Gastrocnemius medialis (tissue), 4 donors: ENCODE data around the gene SORCS1. TPM values are rescaled to one million over a fixed set of nuclear protein-coding genes. Genes with fewer than 3 reads are reported as not detected.

ENCODE experiments used
- ATAC-seq, 2 donors: fragments of 150-250 bp; one replicate each; pipeline ENCODE4 v1.9.1; 2016
- DNase-seq, 2 donors: peaks; one replicate each; pipeline ENCODE4 v3.0.0-alpha.2; 2019
- H3K27ac ChIP-seq, 4 donors: fragments of 200-600 bp; sonication (generic); 1 replicate in 1 of 4; 2 replicates in 3 of 4; pipeline ENCODE4 v1.5.1; 2016 to 2018; ENCODE audit warnings: mild to moderate bottlenecking in 2 of 4, moderate library complexity in 1 of 4
- H3K27me3 ChIP-seq, 3 donors: fragments of 200-600 bp; sonication (generic) in 2 of 3; 1 replicate in 1 of 3; 2 replicates in 2 of 3; pipeline versions ENCODE4 v1.5.1 to v1.6.0; 2016 to 2019; ENCODE audit warnings: mild to moderate bottlenecking in 1 of 3, moderate library complexity in 1 of 3
- H3K36me3 ChIP-seq, 2 donors: fragments of 200-600 bp; sonication (generic) in 1 of 2; one replicate each; pipeline ENCODE4 v1.5.1; 2017 to 2018
- H3K4me1 ChIP-seq, 2 donors: fragments of 200-600 bp; sonication (generic) in 1 of 2; one replicate each; pipeline ENCODE4 v1.5.1; 2016 to 2017; ENCODE audit warnings: mild to moderate bottlenecking in 2 of 2
- H3K4me3 ChIP-seq, 4 donors: fragments of 200-600 bp; sonication (generic) in 3 of 4; 1 replicate in 1 of 4; 2 replicates in 3 of 4; pipeline ENCODE4 v1.5.1; 2016 to 2019; ENCODE audit warnings: mild to moderate bottlenecking in 2 of 4
- H3K9me3 ChIP-seq, 3 donors: fragments of 200-600 bp; sonication (generic) in 2 of 3; 1 replicate in 1 of 3; 2 replicates in 2 of 3; pipeline ENCODE4 v1.5.1; 2016 to 2019
- CTCF ChIP-seq, 5 experiments: fragments of 450-650 bp in 3 of 5; fragments of 200-600 bp in 2 of 5; sonication (generic) in 2 of 5; IDR thresholded peaks in 4 of 5; conservative IDR thresholded peaks in 1 of 5; 1 replicate in 4 of 5; 2 replicates in 1 of 5; pipeline ENCODE4 v1.5.1; 2016 to 2019; ENCODE audit warnings: antibody characterized with exemption in 5 of 5, mild to moderate bottlenecking in 3 of 5, moderate library complexity in 3 of 5
- POLR2A ChIP-seq, 2 donors: fragments of 450-650 bp; IDR thresholded peaks; one replicate each; pipeline ENCODE4 v1.6.1; 2017; ENCODE audit warnings: antibody characterized with exemption in 2 of 2, mild to moderate bottlenecking in 2 of 2, moderate library complexity in 2 of 2
- in situ Hi-C, 4 donors: fragments of 200-750 bp; cut with MboI; loops; one replicate each; pipeline versions ENCODE4 v1.15.0 to v1.8.0; 2017; ENCODE audit warnings: low sequenced_read_pairs in 4 of 4
- intact Hi-C: fragments of 100-400 bp; cut with DNase I; formaldehyde crosslinking; loops from one replicate; pipeline ENCODE4 v1.15.1; 2023; ENCODE audit warnings: low total_unique reads
- total RNA-seq, 4 donors: library from RNA; depleted of rRNA; stranded (reverse); fragments of >200 nt; gene quantifications; one replicate each; pipeline versions ENCODE4 v1.1.0 to v1.2.3, GENCODE V29; 2016

The SORCS1 gene
- total RNA-seq, 4 donors from 2014 or later: 0.02 to 0.36 (median 0.24) TPM; not detected in 1

- ATAC-seq (no peak), DNase-seq (no peak)
- H3K36me3 ChIP-seq: no peaks in the 10 kb centered on the region
- intact Hi-C loops (loop anchor here (10.0 kb wide), 1 partner anchor 267 kb away; no protein-coding TSS in a partner anchor), in situ Hi-C loops (no loop called here)
- TF ChIP-seq POLR2A (IDR thresholded peaks at IDR 0.05) (no peak), CTCF (IDR thresholded peaks at IDR 0.05 in 4 of 5, conservative IDR thresholded peaks at IDR 0.05 in 1 of 5) (no peak)
- no peaks in the 10 kb centered on the region for H3K4me1 ChIP-seq
- no peak overlapping the region for H3K27ac ChIP-seq
- no peaks in the 10 kb centered on the region for H3K9me3 ChIP-seq
- no peak overlapping the region for H3K4me3 ChIP-seq
- H3K27me3 ChIP-seq: no peaks in the 10 kb centered on the region
These were observed 82.9 kb downstream of the SORCS1 start for GRCh38 chr10:107081644-107082043.

- no peak for ATAC-seq
- in situ Hi-C loops (no loop called here), intact Hi-C loops (no loop called here)
- Histone ChIP-seq H3K36me3 (no peaks in the 10 kb centered on the region), H3K9me3 (no peaks in the 10 kb centered on the region), H3K4me3 (no peak overlapping the region), H3K27me3 (no peaks in the 10 kb centered on the region), H3K27ac (no peak overlapping the region), H3K4me1 (no peaks in the 10 kb centered on the region)
- TF ChIP-seq POLR2A (IDR thresholded peaks at IDR 0.05) (no peak), CTCF (IDR thresholded peaks at IDR 0.05 in 4 of 5, conservative IDR thresholded peaks at IDR 0.05 in 1 of 5) (no peak)
- DNase-seq: no peak
These were observed 89.4 kb downstream of the SORCS1 start for GRCh38 chr10:107075117-107075516.

DNA sequence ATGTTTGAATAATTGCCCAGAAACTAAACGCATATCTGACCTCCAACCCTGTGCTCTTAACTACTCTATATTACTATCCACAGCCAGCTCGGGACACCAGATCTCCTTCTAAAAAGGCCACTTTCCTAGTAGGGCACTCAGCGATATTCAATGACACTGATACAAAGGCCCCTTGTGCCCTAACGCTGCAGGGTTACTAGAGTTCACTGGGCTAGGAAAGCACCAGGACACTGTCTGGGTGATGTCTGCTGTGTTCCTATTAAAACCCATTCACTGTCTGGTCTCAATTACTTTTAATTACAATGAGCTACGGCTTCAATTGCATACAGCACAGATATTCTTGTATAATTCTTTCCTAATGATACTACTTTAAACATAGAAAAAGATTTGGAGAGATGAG lies 91.7 kb downstream of the SORCS1 start:
- no peaks in the 10 kb centered on the region for H3K36me3 ChIP-seq
- in situ Hi-C loops (loop anchor here in 1 of 4 donors (25.0 kb wide), 1 partner anchor 110 kb away; no protein-coding TSS in a partner anchor), intact Hi-C loops (no loop called here)
- H3K4me3 ChIP-seq: no peak overlapping the region
- no peak for DNase-seq
- TF ChIP-seq CTCF (IDR thresholded peaks at IDR 0.05 in 4 of 5, conservative IDR thresholded peaks at IDR 0.05 in 1 of 5): no peak
- TF ChIP-seq POLR2A (IDR thresholded peaks at IDR 0.05): no peak
- no peaks in the 10 kb centered on the region for H3K4me1 ChIP-seq
- no peak for ATAC-seq
- no peak overlapping the region for H3K27ac ChIP-seq
- no peaks in the 10 kb centered on the region for H3K9me3 ChIP-seq
- H3K27me3 ChIP-seq: no peaks in the 10 kb centered on the region

GRCh38 chr10:107072028-107072427 lies 92.5 kb downstream of the SORCS1 start:
- in situ Hi-C loops: loop anchor here in 1 of 4 donors (25.0 kb wide), 1 partner anchor 110 kb away; no protein-coding TSS in a partner anchor
- no peaks in the 10 kb centered on the region for H3K36me3 ChIP-seq
- H3K27me3 ChIP-seq: no peaks in the 10 kb centered on the region
- ATAC-seq (no peak), DNase-seq (no peak)
- no peak overlapping the region for H3K27ac ChIP-seq
- no peaks in the 10 kb centered on the region for H3K4me1 ChIP-seq
- TF ChIP-seq POLR2A (IDR thresholded peaks at IDR 0.05) (no peak), CTCF (IDR thresholded peaks at IDR 0.05 in 4 of 5, conservative IDR thresholded peaks at IDR 0.05 in 1 of 5) (no peak)
- intact Hi-C loops: no loop called here
- no peak overlapping the region for H3K4me3 ChIP-seq
- H3K9me3 ChIP-seq: no peaks in the 10 kb centered on the region

GRCh38 chr10:107071301-107071700 lies 93.2 kb downstream of the SORCS1 start:
- intact Hi-C loops: no loop called here
- DNase-seq: no peak
- Histone ChIP-seq H3K27ac (no peak overlapping the region), H3K27me3 (no peaks in the 10 kb centered on the region), H3K36me3 (no peaks in the 10 kb centered on the region), H3K9me3 (no peaks in the 10 kb centered on the region), H3K4me3 (no peak overlapping the region), H3K4me1 (no peaks in the 10 kb centered on the region)
- no peak for TF ChIP-seq CTCF (IDR thresholded peaks at IDR 0.05 in 4 of 5, conservative IDR thresholded peaks at IDR 0.05 in 1 of 5)
- TF ChIP-seq POLR2A (IDR thresholded peaks at IDR 0.05): no peak
- no peak for ATAC-seq
- in situ Hi-C loops: loop anchor here in 1 of 4 donors (25.0 kb wide), 1 partner anchor 109 kb away; no protein-coding TSS in a partner anchor
